ENCODE data around the gene WDCP. TPM values are rescaled to one million over a fixed set of nuclear protein-coding genes. Genes with fewer than 3 reads are reported as not detected.

WDCP gene
- total RNA-seq, 4 donors from 2014 or later: 2.5 to 8.5 (median 4.1) TPM

DNA sequence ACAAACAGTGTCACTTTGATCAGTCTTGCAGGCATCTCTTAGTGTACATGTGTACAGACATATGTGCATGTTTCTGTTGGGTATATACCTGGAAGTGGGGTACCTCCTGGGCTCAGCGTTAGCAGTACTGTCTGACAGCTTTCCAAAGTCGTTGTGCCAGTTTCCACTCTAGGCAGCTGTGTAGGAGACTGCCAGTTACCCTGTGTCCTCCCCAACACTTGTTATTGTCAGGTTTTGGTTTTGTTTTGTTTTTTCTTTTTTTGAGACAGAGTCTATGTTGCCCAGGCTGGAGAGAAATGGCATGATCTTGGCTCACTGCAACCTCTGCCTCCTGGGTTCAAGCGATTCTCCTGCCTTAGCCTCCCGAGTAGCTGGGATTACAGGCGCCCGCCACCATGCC is 8.6 kb upstream of the WDCP start:
- no peak for DNase-seq (ENCODE audit: low spot score in 2 of 2)
- H3K4me3 ChIP-seq: no peak overlapping the region
- no peaks in the 10 kb centered on the region for H3K36me3 ChIP-seq
- H3K9me3 ChIP-seq: no peaks in the 10 kb centered on the region
- no peaks in the 10 kb centered on the region for H3K27me3 ChIP-seq
- no peak overlapping the region for H3K27ac ChIP-seq
- H3K4me1 ChIP-seq: no peaks in the 10 kb centered on the region
- TF ChIP-seq POLR2AphosphoS5 (IDR thresholded peaks at IDR 0.05) (no peak), EP300 (IDR thresholded peaks at IDR 0.05) (no peak), POLR2A (IDR thresholded peaks at IDR 0.05) (no peak)
- TF ChIP-seq, protein P1, sequence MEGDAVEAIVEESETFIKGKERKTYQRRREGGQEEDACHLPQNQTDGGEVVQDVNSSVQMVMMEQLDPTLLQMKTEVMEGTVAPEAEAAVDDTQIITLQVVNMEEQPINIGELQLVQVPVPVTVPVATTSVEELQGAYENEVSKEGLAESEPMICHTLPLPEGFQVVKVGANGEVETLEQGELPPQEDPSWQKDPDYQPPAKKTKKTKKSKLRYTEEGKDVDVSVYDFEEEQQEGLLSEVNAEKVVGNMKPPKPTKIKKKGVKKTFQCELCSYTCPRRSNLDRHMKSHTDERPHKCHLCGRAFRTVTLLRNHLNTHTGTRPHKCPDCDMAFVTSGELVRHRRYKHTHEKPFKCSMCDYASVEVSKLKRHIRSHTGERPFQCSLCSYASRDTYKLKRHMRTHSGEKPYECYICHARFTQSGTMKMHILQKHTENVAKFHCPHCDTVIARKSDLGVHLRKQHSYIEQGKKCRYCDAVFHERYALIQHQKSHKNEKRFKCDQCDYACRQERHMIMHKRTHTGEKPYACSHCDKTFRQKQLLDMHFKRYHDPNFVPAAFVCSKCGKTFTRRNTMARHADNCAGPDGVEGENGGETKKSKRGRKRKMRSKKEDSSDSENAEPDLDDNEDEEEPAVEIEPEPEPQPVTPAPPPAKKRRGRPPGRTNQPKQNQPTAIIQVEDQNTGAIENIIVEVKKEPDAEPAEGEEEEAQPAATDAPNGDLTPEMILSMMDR (IDR thresholded peaks at IDR 0.05): no peak
- 94% methylated on average over 6 of the region's 6 CpGs for WGBS

DNA sequence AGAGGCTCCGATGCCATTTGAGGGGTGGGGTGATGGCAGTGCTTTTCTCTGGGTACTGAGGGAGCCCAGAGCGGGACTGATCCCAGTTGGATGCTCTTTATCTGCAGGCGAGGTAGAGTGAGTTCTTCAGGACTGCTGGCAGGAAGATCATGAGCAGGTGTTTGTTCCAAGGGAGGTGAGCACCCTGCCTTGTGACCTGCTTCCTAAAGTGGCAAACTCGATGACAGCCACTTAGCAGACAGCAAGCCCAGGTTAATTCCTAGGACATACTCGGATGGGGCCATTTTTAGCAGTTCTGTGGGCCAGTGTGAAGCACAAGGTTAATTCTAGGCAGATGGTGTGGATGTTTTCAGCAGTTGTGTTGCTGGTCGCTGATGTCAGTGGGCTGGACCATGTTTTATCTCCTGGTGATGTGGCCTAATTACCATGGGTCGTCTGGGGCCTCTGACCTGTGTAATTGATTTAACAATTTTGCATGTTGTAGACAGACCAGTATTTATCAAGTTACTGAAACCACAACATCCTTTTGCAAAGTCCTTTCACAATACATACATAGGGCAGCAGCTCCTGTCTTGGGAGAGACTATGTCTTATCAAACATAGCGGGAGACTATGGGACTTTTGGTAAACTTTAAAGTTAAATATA is 7.3 kb upstream of the WDCP start:
- Histone ChIP-seq H3K9me3 (no peaks in the 10 kb centered on the region), H3K27ac (no peak overlapping the region), H3K27me3 (no peaks in the 10 kb centered on the region), H3K4me3 (no peak overlapping the region), H3K36me3 (no peaks in the 10 kb centered on the region), H3K4me1 (peaks cover 12% of the 10 kb centered on the region)
- 79% methylated on average over 6 of the region's 8 CpGs for WGBS
- TF ChIP-seq EP300 (IDR thresholded peaks at IDR 0.05): no peak
- no peak for TF ChIP-seq POLR2A (IDR thresholded peaks at IDR 0.05)
- TF ChIP-seq, protein P1 (IDR thresholded peaks at IDR 0.05): no peak
- TF ChIP-seq POLR2AphosphoS5 (IDR thresholded peaks at IDR 0.05): no peak
- DNase-seq (ENCODE audit: low spot score in 2 of 2): no peak

DNA sequence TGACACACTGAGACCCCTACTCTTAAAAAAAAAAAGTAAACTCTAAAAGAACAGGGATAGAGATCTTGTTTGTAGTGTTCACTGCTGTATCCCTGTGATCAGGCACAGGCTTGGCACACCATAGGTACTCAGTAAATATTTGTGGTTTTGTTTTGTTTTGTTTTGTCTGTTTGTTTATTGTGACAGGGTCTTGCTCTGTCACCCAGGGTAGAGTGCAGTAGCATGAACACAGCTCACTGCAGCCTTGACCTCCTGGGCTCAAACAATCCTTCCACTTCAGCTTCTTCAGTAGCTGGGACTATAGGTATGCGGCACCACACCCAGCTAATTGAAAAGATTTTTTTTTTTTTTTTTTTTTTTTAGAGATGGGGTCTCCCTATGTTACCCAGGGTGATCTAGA is 5.8 kb upstream of the WDCP start:
- H3K4me1 ChIP-seq: peaks cover 22% of the 10 kb centered on the region
- no peaks in the 10 kb centered on the region for H3K9me3 ChIP-seq
- no peaks in the 10 kb centered on the region for H3K36me3 ChIP-seq
- TF ChIP-seq POLR2A (IDR thresholded peaks at IDR 0.05) (no peak), POLR2AphosphoS5 (IDR thresholded peaks at IDR 0.05) (no peak), EP300 (IDR thresholded peaks at IDR 0.05) (no peak)
- TF ChIP-seq, protein P1 (IDR thresholded peaks at IDR 0.05): no peak
- 85% methylated on average over 1 of the region's 1 CpG for WGBS
- no peaks in the 10 kb centered on the region for H3K27me3 ChIP-seq
- no peak for DNase-seq (ENCODE audit: low spot score in 2 of 2)
- no peak overlapping the region for H3K27ac ChIP-seq
- no peak overlapping the region for H3K4me3 ChIP-seq

DNA sequence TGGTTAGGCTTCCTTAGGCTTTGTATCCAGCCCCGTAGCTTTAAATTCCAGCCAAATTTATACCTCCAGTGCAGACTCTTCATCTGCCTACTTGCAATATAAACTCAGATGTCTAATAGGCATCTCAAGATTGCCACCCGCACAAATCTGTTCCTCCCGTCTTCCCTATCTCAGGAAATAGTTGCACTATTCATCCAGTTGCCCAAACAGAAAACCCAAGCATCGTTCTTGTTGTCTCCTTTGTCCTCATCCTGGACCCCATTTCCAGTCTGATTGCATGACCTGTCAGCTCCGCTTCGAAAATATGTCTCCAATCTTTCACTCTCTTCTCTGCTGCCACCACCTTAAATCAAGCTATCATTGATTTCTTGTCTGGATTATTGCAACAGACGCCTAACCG is 4.6 kb upstream of the WDCP start:
- no peak for DNase-seq (ENCODE audit: low spot score in 2 of 2)
- peaks cover 23% of the 10 kb centered on the region for H3K4me1 ChIP-seq
- H3K27ac ChIP-seq: no peak overlapping the region
- H3K27me3 ChIP-seq: no peaks in the 10 kb centered on the region
- TF ChIP-seq, protein P1 (IDR thresholded peaks at IDR 0.05): no peak
- no peak for TF ChIP-seq POLR2AphosphoS5 (IDR thresholded peaks at IDR 0.05)
- no peak for TF ChIP-seq POLR2A (IDR thresholded peaks at IDR 0.05)
- no peak for TF ChIP-seq EP300 (IDR thresholded peaks at IDR 0.05)
- WGBS: 78% methylated on average over 8 of the region's 8 CpGs
- no peaks in the 10 kb centered on the region for H3K9me3 ChIP-seq
- H3K4me3 ChIP-seq: no peak overlapping the region
- no peaks in the 10 kb centered on the region for H3K36me3 ChIP-seq

DNA sequence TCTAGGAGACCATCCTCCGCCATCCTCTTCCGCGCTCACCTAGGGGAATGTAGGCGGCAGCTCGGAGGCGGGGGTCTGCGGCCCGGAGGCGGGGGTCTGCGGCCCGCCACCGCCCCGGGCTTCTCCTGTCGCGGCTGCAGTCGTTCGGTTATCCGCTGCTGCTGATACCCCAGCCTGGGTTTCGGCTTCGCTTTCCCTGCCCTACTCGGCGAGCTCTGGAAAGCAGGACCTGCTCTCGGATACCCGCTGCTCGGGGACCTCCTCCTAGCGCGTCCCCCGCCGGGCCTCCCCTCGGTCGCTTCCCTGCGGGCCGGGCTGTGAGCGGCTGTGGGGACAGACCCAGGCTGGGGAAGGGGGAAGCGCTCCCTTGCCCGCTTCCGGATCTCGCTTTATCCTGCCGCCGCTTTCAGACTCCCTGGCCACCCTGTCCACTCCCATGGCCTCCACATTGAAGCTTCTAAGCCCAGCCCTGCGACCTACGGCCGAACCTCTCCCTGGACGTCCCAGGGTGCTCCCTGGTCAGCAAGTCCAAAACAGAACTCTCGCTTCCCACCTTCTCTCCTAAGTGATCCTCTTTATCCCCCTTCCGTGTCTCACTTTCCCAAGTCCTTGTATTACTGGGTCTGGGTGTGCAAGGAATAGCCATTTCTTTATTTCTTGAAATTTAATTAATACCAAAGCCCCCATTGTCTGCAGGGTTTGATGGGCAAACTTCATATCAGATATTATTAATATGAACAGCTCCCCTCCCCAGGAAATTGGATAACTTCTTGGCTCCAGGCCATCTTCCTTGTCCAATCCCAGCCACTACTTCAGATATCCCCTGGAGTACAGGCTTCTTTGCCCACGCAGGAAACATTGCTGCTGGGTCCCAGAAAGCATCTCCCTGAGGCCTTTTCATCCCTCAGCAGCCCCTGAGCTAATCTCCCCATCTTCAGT is 3.1 kb upstream of the WDCP start:
- TF ChIP-seq, protein P1 (IDR thresholded peaks at IDR 0.05): no peak
- no peak for TF ChIP-seq POLR2AphosphoS5 (IDR thresholded peaks at IDR 0.05)
- no peaks in the 10 kb centered on the region for H3K9me3 ChIP-seq
- H3K4me3 ChIP-seq: peak overlapping the region; percentile 69
- 18% methylated on average over 11 of the region's 47 CpGs for WGBS
- no peaks in the 10 kb centered on the region for H3K27me3 ChIP-seq
- peaks cover 33% of the 10 kb centered on the region for H3K4me1 ChIP-seq
- DNase-seq (ENCODE audit: low spot score in 2 of 2): peak in 1 of 2 donors; percentile 69
- no peak overlapping the region for H3K27ac ChIP-seq
- no peaks in the 10 kb centered on the region for H3K36me3 ChIP-seq
